ENCODE data around the gene SPATA16. TPM values are rescaled to one million over a fixed set of nuclear protein-coding genes. Genes with fewer than 3 reads are reported as not detected.

Gene SPATA16
- total and polyA plus RNA-seq, 11 donors, result not detected

- no peaks in the 10 kb centered on the region for H3K27me3 ChIP-seq
- TF ChIP-seq, protein P1, sequence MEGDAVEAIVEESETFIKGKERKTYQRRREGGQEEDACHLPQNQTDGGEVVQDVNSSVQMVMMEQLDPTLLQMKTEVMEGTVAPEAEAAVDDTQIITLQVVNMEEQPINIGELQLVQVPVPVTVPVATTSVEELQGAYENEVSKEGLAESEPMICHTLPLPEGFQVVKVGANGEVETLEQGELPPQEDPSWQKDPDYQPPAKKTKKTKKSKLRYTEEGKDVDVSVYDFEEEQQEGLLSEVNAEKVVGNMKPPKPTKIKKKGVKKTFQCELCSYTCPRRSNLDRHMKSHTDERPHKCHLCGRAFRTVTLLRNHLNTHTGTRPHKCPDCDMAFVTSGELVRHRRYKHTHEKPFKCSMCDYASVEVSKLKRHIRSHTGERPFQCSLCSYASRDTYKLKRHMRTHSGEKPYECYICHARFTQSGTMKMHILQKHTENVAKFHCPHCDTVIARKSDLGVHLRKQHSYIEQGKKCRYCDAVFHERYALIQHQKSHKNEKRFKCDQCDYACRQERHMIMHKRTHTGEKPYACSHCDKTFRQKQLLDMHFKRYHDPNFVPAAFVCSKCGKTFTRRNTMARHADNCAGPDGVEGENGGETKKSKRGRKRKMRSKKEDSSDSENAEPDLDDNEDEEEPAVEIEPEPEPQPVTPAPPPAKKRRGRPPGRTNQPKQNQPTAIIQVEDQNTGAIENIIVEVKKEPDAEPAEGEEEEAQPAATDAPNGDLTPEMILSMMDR (IDR thresholded peaks at IDR 0.05), result no peak
- TF ChIP-seq POLR2A (IDR thresholded peaks at IDR 0.05), result no peak
- intact Hi-C loops (cut with DNase I), result no loop called here
- H3K36me3 ChIP-seq, result no peaks in the 10 kb centered on the region
- ATAC-seq (no peak), DNase-seq (no peak)
- H3K9me3 ChIP-seq, result peaks cover 0 to 15% (median 0%) of the 10 kb centered on the region in 12 donors
- no peak overlapping the region for H3K27ac ChIP-seq
- 84 to 92% (median 90%) methylated on average over 1 of the region's 1 CpG for WGBS, 4 donors
- no peak overlapping the region for H3K4me3 ChIP-seq
- peaks cover 0 to 9% (median 0%) of the 10 kb centered on the region in 12 donors for H3K4me1 ChIP-seq
Observed at GRCh38 chr3:173064631-173065030, 76.4 kb downstream of the SPATA16 start.

GRCh38 chr3:173058229-173058628, 82.8 kb downstream of the SPATA16 start:
- DNase-seq (no peak), ATAC-seq (no peak)
- H3K4me1 ChIP-seq, result no peaks in the 10 kb centered on the region
- H3K27ac ChIP-seq, result no peak overlapping the region
- H3K36me3 ChIP-seq, result no peaks in the 10 kb centered on the region
- intact Hi-C loops (cut with DNase I), result no loop called here
- H3K27me3 ChIP-seq, result no peaks in the 10 kb centered on the region
- TF ChIP-seq, protein P1 (IDR thresholded peaks at IDR 0.05), result no peak
- no peak for TF ChIP-seq POLR2A (IDR thresholded peaks at IDR 0.05)
- no peak overlapping the region for H3K4me3 ChIP-seq
- WGBS, 4 donors, result 87 to 95% (median 91%) methylated on average over 2 of the region's 2 CpGs
- no peaks in the 10 kb centered on the region for H3K9me3 ChIP-seq

DNA sequence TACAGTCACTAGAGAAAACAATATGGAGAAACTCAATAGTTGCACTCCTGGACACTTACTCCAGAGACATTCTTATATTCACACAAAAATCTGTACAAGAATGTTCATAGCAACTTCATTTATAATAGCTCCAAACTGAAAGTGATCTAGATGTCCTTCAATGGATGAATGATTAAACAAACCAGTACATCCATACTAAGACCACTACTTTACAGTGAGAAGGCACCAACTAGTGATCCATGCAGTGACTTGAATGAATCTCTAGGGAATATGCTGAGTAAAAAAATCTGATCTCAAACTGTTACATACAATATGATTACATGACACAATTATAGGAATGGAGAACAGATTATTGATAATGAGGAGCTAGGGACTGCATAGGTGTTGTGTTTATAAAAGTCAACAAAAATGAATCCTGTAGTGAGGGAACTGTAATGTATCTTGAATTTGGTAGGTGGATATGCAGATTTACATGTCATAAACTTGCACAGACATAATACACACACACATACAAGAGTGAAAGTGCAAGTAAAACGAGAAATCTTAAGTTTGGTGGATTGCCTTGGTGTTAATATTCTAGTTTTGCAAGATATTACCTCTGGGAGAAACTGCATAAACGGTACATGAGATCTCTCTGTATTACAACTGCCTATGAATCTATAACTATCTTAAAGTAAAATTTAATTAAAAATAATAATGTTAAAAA, 85.7 kb downstream of the SPATA16 start:
- ATAC-seq, result no peak
- Histone ChIP-seq H3K36me3 (no peaks in the 10 kb centered on the region), H3K4me3 (no peak overlapping the region), H3K27ac (no peak overlapping the region), H3K4me1 (no peaks in the 10 kb centered on the region), H3K9me3 (no peaks in the 10 kb centered on the region), H3K27me3 (no peaks in the 10 kb centered on the region)
- intact Hi-C loops (cut with DNase I), result no loop called here
- no peak for DNase-seq
- TF ChIP-seq, protein P1 (IDR thresholded peaks at IDR 0.05), result no peak
- TF ChIP-seq POLR2A (IDR thresholded peaks at IDR 0.05), result no peak
- WGBS, 4 donors, result 72 to 83% (median 80%) methylated on average over 2 of the region's 2 CpGs

DNA sequence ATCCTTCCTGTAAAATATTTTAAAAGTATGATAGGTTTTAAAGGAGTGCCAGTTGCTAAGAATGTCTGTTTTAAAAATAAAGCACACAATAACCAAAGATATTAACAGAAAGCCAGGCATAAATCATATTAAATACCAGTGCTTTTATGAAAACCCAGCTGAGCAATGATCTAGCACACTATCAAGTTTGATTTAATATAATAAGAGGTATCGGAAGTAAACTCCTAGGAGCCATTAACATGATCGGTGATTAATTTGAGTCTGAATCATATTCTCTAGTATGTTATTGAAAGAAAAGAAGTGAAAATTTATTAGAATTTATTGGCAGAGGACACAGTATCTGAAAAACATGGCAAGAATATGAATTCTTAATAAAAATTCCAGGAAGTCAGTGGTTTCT, 91.7 kb downstream of the SPATA16 start:
- Histone ChIP-seq H3K27me3 (no peaks in the 10 kb centered on the region), H3K4me3 (no peak overlapping the region), H3K36me3 (no peaks in the 10 kb centered on the region), H3K9me3 (no peaks in the 10 kb centered on the region), H3K4me1 (peaks cover 0 to 10% (median 0%) of the 10 kb centered on the region in 12 donors), H3K27ac (no peak overlapping the region)
- ATAC-seq, result no peak
- intact Hi-C loops (cut with DNase I), result loop anchor here in 9 of 10 donors (5.0 to 10.0 kb wide), 5 partner anchors 62 to 242 kb away; no protein-coding TSS in a partner anchor
- 90 to 98% (median 96%) methylated on average over 2 of the region's 2 CpGs for WGBS, 4 donors
- DNase-seq, result no peak
- no peak for TF ChIP-seq POLR2A (IDR thresholded peaks at IDR 0.05)
- TF ChIP-seq, protein P1 (IDR thresholded peaks at IDR 0.05), result no peak
